ENCODE results near the gene HSD17B1.
"Not testable (repeated sequence)": the region's sequence is repeated elsewhere in the genome, so short reads cannot be mapped to it uniquely, and the experiment has no call there.

DNA sequence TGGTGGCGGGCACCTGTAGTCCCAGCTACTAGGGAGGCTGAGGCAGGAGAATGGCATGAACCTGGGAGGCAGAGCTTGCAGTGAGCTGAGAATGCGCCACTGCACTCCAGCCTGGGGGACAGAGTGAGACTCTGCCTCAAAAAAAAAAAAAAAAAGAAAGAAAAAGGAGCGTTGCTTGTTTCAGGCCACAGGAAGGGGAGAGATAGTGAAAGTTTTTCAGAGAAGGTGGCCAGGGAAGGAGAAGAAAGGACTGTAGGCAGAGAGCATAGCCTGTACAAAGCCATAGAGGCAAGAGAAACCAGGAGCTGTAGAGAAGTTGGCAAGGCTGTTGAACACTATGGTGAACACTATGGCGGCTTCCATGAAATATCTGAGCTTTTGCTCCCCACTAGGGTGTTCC is 12.2 kb upstream of the HSD17B1 start:
- not testable (repeated sequence) for TF ChIP-seq ELF4 (CRISPR knock-in tag; IDR thresholded peaks at IDR 0.05; ENCODE audit: low read depth); ZNF121 (CRISPR knock-in tag; IDR thresholded peaks at IDR 0.05); ETV6 (CRISPR knock-in tag; IDR thresholded peaks at IDR 0.05)
- TF ChIP-seq, protein P1, sequence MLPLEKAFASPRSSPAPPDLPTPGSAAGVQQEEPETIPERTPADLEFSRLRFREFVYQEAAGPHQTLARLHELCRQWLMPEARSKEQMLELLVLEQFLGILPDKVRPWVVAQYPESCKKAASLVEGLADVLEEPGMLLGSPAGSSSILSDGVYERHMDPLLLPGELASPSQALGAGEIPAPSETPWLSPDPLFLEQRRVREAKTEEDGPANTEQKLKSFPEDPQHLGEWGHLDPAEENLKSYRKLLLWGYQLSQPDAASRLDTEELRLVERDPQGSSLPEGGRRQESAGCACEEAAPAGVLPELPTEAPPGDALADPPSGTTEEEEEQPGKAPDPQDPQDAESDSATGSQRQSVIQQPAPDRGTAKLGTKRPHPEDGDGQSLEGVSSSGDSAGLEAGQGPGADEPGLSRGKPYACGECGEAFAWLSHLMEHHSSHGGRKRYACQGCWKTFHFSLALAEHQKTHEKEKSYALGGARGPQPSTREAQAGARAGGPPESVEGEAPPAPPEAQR (CRISPR knock-in tag; IDR thresholded peaks at IDR 0.05): not testable (repeated sequence)
- TF ChIP-seq, protein P2, sequence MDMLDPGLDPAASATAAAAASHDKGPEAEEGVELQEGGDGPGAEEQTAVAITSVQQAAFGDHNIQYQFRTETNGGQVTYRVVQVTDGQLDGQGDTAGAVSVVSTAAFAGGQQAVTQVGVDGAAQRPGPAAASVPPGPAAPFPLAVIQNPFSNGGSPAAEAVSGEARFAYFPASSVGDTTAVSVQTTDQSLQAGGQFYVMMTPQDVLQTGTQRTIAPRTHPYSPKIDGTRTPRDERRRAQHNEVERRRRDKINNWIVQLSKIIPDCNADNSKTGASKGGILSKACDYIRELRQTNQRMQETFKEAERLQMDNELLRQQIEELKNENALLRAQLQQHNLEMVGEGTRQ (CRISPR knock-in tag; IDR thresholded peaks at IDR 0.05): not testable (repeated sequence)
